ENCODE measurements around the gene PPP5C.

DNA sequence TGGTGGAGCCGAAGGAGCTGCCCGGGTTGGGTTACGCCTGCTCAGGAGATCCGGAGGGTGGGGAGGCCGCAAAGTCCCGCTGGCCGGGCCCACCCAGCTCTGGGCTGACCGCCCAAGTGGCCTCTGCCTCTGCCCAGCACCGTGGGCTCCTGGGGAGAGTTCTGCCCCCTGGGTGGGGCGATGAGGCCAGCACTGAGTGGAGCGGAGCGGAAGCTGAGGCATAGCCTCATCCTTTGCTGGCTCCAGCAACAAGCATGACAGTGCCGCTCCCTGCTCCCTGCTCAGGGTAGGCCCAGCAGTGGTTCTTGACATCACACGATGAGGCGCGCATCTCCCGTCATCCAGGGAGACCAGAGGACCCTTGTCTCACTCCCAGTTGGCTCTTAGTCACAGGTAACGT is 44.0 kb downstream of the PPP5C start:
- no peak for TF ChIP-seq EZH2 (IDR thresholded peaks at IDR 0.05; ENCODE audit: insufficient read depth, low read length)
- TF ChIP-seq, protein P1, sequence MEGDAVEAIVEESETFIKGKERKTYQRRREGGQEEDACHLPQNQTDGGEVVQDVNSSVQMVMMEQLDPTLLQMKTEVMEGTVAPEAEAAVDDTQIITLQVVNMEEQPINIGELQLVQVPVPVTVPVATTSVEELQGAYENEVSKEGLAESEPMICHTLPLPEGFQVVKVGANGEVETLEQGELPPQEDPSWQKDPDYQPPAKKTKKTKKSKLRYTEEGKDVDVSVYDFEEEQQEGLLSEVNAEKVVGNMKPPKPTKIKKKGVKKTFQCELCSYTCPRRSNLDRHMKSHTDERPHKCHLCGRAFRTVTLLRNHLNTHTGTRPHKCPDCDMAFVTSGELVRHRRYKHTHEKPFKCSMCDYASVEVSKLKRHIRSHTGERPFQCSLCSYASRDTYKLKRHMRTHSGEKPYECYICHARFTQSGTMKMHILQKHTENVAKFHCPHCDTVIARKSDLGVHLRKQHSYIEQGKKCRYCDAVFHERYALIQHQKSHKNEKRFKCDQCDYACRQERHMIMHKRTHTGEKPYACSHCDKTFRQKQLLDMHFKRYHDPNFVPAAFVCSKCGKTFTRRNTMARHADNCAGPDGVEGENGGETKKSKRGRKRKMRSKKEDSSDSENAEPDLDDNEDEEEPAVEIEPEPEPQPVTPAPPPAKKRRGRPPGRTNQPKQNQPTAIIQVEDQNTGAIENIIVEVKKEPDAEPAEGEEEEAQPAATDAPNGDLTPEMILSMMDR (IDR thresholded peaks at IDR 0.05; ENCODE audit: insufficient read depth, low read depth, low read length): no peak
